ENCODE data around the gene NDUFAB1. TPM values are rescaled to one million over a fixed set of nuclear protein-coding genes. Genes with fewer than 3 reads are reported as not detected.
"Not testable (repeated sequence)": the region's sequence is repeated elsewhere in the genome, so short reads cannot be mapped to it uniquely, and the experiment has no call there.

NDUFAB1 gene
- total RNA-seq, 1 donor from 2014 or later, result 71.4 TPM

- no peak overlapping the region for H3K4me3 ChIP-seq
- H3K36me3 ChIP-seq, result peaks cover 11 to 42% of the 10 kb centered on the region in 2 donors
- TF ChIP-seq CTCF (IDR thresholded peaks at IDR 0.05), result no peak
- DNase-seq (ENCODE audit: low spot score in 2 of 2), result no peak
- intact Hi-C loops (cut with DNase I), result no loop called here
- H3K9me3 ChIP-seq, result no peaks in the 10 kb centered on the region
- peaks cover 7 to 14% of the 10 kb centered on the region in 2 donors for H3K4me1 ChIP-seq
- H3K27ac ChIP-seq, result no peak overlapping the region
- H3K27me3 ChIP-seq, result no peaks in the 10 kb centered on the region
Measured at GRCh38 chr16:23594186-23594585, 1.9 kb downstream of the NDUFAB1 start.

GRCh38 chr16:23590181-23590580, 5.9 kb downstream of the NDUFAB1 start:
- no peak overlapping the region for H3K27ac ChIP-seq

GRCh38 chr16:23587726-23588125, 8.4 kb downstream of the NDUFAB1 start:
- Histone ChIP-seq H3K9me3 (no peaks in the 10 kb centered on the region), H3K36me3 (peaks cover 56 to 86% of the 10 kb centered on the region in 2 donors), H3K4me1 (no peaks in the 10 kb centered on the region), H3K4me3 (no peak overlapping the region), H3K27me3 (no peaks in the 10 kb centered on the region), H3K27ac (no peak overlapping the region)
- intact Hi-C loops (cut with DNase I), result no loop called here
- no peak for TF ChIP-seq CTCF (IDR thresholded peaks at IDR 0.05)
- DNase-seq (ENCODE audit: low spot score in 2 of 2), result no peak

More at GRCh38 chr16:23590181-23590580, 5.9 kb downstream of the NDUFAB1 start:
- DNase-seq (ENCODE audit: low spot score in 2 of 2), result no peak
- H3K36me3 ChIP-seq, result peaks cover 46 to 81% of the 10 kb centered on the region in 2 donors
- H3K4me3 ChIP-seq, result no peak overlapping the region
- no peak for TF ChIP-seq CTCF (IDR thresholded peaks at IDR 0.05)
- no peaks in the 10 kb centered on the region for H3K9me3 ChIP-seq
- peaks cover 3 to 9% of the 10 kb centered on the region in 2 donors for H3K4me1 ChIP-seq
- no peaks in the 10 kb centered on the region for H3K27me3 ChIP-seq
- intact Hi-C loops (cut with DNase I), result no loop called here

- no peaks in the 10 kb centered on the region for H3K4me1 ChIP-seq
- no peak overlapping the region for H3K27ac ChIP-seq
- peak in 1 of 2 donors; percentile 47 for DNase-seq (ENCODE audit: low spot score in 2 of 2)
- H3K4me3 ChIP-seq, result no peak overlapping the region
- peaks cover 72 to 83% of the 10 kb centered on the region in 2 donors for H3K36me3 ChIP-seq
- no peaks in the 10 kb centered on the region for H3K27me3 ChIP-seq
- no peak for TF ChIP-seq CTCF (IDR thresholded peaks at IDR 0.05)
- intact Hi-C loops (cut with DNase I), result no loop called here
- no peaks in the 10 kb centered on the region for H3K9me3 ChIP-seq
Measured at GRCh38 chr16:23584186-23585076, 11.7 kb downstream of the NDUFAB1 start.

- H3K4me1 ChIP-seq; H3K27me3 ChIP-seq; H3K9me3 ChIP-seq; H3K27ac ChIP-seq; intact Hi-C loops (cut with DNase I); DNase-seq (ENCODE audit: low spot score in 2 of 2); H3K4me3 ChIP-seq: not testable (repeated sequence)
- H3K36me3 ChIP-seq, result peaks cover 70 to 80% of the 10 kb centered on the region in 2 donors
Measured at GRCh38 chr16:23583271-23583670, 12.8 kb downstream of the NDUFAB1 start.

- no peak for TF ChIP-seq CTCF (IDR thresholded peaks at IDR 0.05)
- Histone ChIP-seq H3K4me3 (no peak overlapping the region), H3K4me1 (no peaks in the 10 kb centered on the region), H3K36me3 (peaks cover 56 to 77% of the 10 kb centered on the region in 2 donors), H3K27ac (no peak overlapping the region), H3K27me3 (no peaks in the 10 kb centered on the region), H3K9me3 (no peaks in the 10 kb centered on the region)
- peak in 1 of 2 donors; percentile 12 for DNase-seq (ENCODE audit: low spot score in 2 of 2)
- intact Hi-C loops (cut with DNase I), result no loop called here
Measured at GRCh38 chr16:23581764-23582163, 14.4 kb downstream of the NDUFAB1 start.

All from ascending aorta (tissue), 2 donors.